Neural cell (in vitro differentiated cells): ENCODE results near the gene LY9.

Source experiments
- CTCF ChIP-seq: fragments of 450-650 bp; IDR thresholded peaks from 2 replicates; pipeline ENCODE4 v1.5.1; 2014; ENCODE audit warnings: antibody characterized with exemption, mild to moderate bottlenecking, moderate library complexity; ENCODE audit not compliant: poor library complexity, severe bottlenecking
- EP300 ChIP-seq: fragments of 450-650 bp; conservative IDR thresholded peaks from 2 replicates; pipeline ENCODE4 v1.6.1; 2014; ENCODE audit warnings: antibody characterized with exemption, mild to moderate bottlenecking, moderate library complexity; ENCODE audit not compliant: poor library complexity, severe bottlenecking
- EZH2 ChIP-seq: fragments of 200-600, 300-800 bp; shearing (Covaris generic), sonication (generic); IDR thresholded peaks from 2 replicates; pipeline ENCODE4 v1.6.1; 2014; ENCODE audit warnings: antibody characterized with exemption, low read length, borderline replicate concordance, mild to moderate bottlenecking; ENCODE audit not compliant: insufficient read depth, poor library complexity, severe bottlenecking
- MXI1 ChIP-seq: fragments of 450-650 bp; conservative IDR thresholded peaks from 2 replicates; pipeline ENCODE4 v1.6.1; 2014; ENCODE audit warnings: antibody characterized with exemption, mild to moderate bottlenecking; ENCODE audit not compliant: poor library complexity, severe bottlenecking
- POLR2AphosphoS5 ChIP-seq: IDR thresholded peaks from 2 replicates; pipeline ENCODE4 v1.6.1; 2012
- RAD21 ChIP-seq: fragments of 450-650 bp; conservative IDR thresholded peaks from 2 replicates; pipeline ENCODE4 v1.6.1; 2014; ENCODE audit warnings: antibody characterized with exemption, mild to moderate bottlenecking, moderate library complexity
- REST ChIP-seq: IDR thresholded peaks from 2 replicates; pipeline ENCODE4 v1.6.1; 2012; ENCODE audit warnings: borderline replicate concordance

- no peak for TF ChIP-seq RAD21
- TF ChIP-seq CTCF: no peak
- TF ChIP-seq EP300: no peak
- no peak for TF ChIP-seq EZH2
- no peak for TF ChIP-seq POLR2AphosphoS5
- no peak for TF ChIP-seq REST
- TF ChIP-seq MXI1: no peak
Measured at GRCh38 chr1:160863061-160863773, 67.2 kb downstream of the LY9 start.
